GM19468 (cell line): ENCODE results near the gene ABHD18.
"Not testable (repeated sequence)": the region's sequence is repeated elsewhere in the genome, so short reads cannot be mapped to it uniquely, and the experiment has no call there.

ENCODE experiments used
- ATAC-seq: cut with Tn5 transposase; IDR thresholded peaks from one replicate; pipeline ENCODE4 v1.9.1; 2021; ENCODE audit warnings: mild to moderate bottlenecking, moderate library complexity, moderate number of reproducible peaks; ENCODE audit not compliant: unreplicated experiment; ENCODE audit errors: extremely low read depth

ABHD18 gene

GRCh38 chr4:127985989-127986388 lies 20.8 kb downstream of the ABHD18 start:
- ATAC-seq: no peak

DNA sequence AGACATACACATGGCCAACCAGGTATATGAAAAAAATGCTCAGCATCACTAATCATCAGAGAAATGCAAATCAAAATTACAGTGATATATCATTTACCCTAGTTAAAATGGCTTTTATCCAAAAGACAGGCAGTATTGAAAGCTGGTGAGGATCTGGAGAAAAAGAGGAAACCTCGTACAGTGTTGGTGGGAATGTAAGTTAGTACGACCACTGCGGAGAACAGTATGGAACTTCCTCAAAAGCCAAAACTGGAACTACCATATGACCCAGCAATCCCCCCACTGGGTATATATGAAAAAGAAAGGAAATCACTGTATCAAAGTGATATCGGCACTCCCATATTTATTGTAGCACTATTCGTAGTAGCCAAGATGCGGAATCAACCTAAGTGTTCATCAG lies 23.4 kb downstream of the ABHD18 start:
- no peak for ATAC-seq

- ATAC-seq: no peak
Observed at GRCh38 chr4:127993151-127993550, 27.9 kb downstream of the ABHD18 start.

DNA sequence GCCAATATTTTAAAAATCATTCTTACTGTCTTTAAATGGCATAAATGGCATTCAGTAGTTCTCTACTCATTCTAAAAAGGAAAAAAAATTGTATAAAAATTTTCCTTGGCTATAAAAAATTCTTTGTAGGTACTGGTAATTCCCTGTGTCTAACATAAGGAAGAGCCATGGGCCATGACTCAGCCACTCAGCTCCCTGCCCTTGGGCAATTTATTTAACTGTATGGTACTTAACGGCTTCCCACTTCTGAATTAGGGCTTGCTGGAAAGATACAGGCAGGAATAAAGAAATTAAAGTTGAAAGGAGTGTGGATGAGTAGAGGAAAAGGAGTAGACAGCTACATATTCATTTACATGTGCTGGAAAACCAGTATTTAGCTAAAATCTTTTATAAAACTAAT lies 30.6 kb downstream of the ABHD18 start:
- ATAC-seq: no peak

- not testable (repeated sequence) for ATAC-seq
Observed at GRCh38 chr4:127996521-127996920, 31.3 kb downstream of the ABHD18 start.

- peak; percentile 95 for ATAC-seq
Observed at GRCh38 chr4:127997534-127998388, 32.6 kb downstream of the ABHD18 start.

- no peak for ATAC-seq
Observed at GRCh38 chr4:128006592-128006991, 41.4 kb downstream of the ABHD18 start.

DNA sequence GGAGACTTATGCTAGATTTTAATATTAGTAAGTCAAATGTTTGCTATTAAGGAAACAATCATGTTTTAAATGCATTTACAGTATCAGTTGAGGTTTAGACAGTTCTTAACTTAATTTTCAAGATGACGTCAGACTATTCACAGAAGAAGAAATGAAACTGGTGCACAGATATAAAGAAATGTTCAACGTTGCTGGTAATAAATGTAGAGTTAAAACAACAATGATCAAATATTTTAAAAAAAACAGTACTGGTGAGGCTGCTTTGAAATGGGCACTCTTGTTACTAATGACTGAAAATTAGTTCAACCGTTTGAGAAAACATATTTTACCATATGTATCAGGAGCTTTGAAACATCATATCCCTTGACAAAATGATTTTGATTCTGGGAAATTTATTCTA lies 44.2 kb downstream of the ABHD18 start:
- ATAC-seq: no peak

DNA sequence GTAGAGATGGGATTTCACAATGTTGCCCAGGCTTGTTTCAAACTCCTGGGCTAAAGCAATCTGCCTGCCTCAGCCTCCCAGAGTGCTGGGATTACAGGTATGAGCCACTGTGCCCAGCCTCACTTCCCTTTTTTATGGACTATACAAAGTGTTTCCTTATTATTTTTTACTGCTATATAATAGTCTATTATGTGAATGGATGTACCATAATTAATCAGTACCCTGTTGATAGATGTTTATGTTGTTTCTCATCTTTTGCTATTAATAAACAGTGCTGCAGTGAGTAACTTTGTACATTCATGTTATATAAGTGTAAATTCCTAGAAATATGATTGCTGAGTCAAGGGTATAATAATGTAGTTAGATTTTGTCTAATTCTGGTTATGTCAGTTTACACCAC lies 60.1 kb downstream of the ABHD18 start:
- no peak for ATAC-seq

- no peak for ATAC-seq
Observed at GRCh38 chr4:128029907-128030306, 64.7 kb downstream of the ABHD18 start.

GRCh38 chr4:128031756-128032384 lies 66.7 kb downstream of the ABHD18 start:
- no peak for ATAC-seq

GRCh38 chr4:128039568-128039967 lies 74.4 kb downstream of the ABHD18 start:
- ATAC-seq: no peak

- ATAC-seq: not testable (repeated sequence)
Observed at GRCh38 chr4:128047019-128047418, 81.8 kb downstream of the ABHD18 start.

- not testable (repeated sequence) for ATAC-seq
Observed at GRCh38 chr4:128047514-128047913, 82.3 kb downstream of the ABHD18 start.

DNA sequence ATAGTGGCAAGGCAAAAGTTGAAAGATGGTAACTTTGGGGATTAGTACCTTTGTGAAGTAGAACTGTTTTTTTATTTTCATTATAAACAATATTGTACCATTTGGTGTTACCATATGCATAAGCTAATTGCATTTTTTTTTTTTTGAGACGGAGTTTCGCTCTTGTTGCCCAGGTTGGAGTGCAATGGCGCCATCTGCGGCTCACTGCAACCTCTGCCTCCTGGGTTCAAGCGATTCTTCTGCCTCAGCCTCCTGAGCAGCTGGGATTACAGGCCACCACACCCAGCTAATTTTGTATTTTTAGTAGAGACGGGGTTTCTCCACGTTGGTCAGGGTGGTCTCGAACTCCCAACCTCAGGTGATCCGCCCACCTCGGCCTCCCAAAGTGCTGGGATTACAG lies 86.0 kb downstream of the ABHD18 start:
- ATAC-seq: not testable (repeated sequence)

- ATAC-seq: not testable (repeated sequence)
Observed at GRCh38 chr4:128054907-128055306, 89.7 kb downstream of the ABHD18 start.

- ATAC-seq: not testable (repeated sequence)
Observed at GRCh38 chr4:128055441-128056206, 90.4 kb downstream of the ABHD18 start.

DNA sequence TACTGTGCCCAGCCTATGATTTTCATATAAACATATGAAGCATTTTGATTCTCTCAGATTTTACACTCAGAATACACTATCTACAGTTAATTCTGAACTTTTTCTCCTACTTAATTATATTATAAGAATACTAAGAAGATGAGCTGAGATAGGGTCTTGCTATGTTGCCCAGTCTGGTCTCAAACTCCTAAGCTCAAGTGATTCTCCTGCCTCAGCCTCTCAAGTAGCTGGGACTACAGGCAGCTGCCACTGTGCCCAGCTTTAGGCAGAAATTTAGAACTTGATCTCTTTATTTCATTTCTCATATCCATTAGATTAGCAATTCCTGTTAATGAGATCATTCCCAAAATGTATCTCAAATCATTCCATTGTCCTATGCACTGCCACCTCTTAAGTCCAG lies 91.2 kb downstream of the ABHD18 start:
- ATAC-seq: no peak

DNA sequence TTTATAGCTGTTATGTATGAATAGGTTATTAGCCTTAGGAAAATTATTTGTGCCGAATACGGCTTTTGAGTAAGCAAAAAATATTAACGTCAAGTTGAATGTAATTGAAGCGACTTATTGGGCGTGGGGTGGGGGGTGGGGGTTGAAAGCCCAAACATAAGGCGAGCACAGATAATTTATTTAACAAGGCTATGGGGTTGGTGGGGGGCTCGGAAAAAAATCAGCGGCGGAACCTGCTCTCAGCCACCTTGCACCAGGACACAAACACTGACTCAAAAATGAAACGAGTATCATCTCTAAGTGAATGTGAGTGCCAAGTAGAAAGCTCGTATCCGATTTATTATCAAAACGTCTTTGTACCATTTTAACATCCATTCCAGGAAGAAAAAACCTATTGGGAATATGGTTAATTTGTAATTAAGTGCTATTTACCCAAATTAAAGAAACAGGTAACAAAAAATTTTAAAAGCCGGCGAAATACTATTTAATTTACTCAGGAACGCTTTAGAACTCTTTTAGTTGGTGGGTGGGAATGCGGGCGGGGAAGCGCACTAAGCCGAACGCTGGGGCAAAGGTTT lies 95.0 kb downstream of the ABHD18 start:
- no peak for ATAC-seq

DNA sequence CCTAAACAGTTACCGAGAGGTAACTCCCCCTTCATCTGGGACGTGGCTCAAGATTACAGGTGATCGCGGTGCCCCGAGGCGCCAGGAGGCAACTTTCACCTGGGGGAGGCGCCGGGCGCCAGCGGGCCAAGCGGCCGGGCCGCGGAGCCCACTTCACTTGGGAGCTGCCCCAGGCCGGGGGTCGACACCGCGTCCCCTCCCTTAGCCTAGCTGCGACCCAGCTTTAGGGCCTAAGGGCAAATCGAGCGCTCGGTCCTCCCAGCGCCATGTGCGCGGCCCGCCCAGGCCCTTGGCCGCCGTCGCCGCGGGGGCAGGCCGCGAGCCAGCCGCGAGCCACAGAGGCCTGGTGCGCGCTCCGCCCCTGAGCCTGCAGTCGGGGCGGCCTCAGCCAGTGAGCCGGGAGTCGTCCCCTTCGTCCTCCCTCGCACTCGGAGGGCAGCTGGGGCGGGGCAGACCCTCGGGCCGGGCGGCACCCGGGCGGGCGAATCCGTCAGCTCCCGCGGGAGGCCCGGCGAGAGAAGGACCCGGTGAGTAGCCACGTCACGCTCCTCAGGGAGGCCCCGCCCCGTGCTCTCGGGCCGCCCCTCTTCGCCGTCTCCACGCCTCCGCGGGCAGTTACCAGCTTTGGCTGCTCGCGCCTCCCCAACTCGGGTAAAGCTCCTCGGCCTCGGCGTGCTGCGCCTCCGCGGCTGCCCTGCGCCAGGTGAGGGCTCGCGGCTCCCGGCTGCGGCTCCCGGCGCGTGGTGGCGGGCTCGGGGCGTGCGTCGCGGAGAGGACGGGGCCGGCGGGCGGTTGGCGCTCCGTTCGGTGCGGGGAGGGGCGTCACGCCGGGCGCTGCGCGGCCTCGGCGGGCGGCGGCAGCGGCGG lies 95.7 kb downstream of the ABHD18 start, which contains the start of gene LARP1B:
Gene LARP1B, plus strand, starts transcription at position 614 of the 867 bp plus-strand sequence. CDS start 13,640 bp downstream, outside the sequence.
- peak; percentile 94 for ATAC-seq
